ENCODE results near the gene RABGAP1L.
A peak's percentile ranks its signal among the peaks of the same experiment; 100 is the strongest.

Gene RABGAP1L

GRCh38 chr1:174344162-174344561 is 184.8 kb downstream of the RABGAP1L start:
- TF ChIP-seq, protein P1, sequence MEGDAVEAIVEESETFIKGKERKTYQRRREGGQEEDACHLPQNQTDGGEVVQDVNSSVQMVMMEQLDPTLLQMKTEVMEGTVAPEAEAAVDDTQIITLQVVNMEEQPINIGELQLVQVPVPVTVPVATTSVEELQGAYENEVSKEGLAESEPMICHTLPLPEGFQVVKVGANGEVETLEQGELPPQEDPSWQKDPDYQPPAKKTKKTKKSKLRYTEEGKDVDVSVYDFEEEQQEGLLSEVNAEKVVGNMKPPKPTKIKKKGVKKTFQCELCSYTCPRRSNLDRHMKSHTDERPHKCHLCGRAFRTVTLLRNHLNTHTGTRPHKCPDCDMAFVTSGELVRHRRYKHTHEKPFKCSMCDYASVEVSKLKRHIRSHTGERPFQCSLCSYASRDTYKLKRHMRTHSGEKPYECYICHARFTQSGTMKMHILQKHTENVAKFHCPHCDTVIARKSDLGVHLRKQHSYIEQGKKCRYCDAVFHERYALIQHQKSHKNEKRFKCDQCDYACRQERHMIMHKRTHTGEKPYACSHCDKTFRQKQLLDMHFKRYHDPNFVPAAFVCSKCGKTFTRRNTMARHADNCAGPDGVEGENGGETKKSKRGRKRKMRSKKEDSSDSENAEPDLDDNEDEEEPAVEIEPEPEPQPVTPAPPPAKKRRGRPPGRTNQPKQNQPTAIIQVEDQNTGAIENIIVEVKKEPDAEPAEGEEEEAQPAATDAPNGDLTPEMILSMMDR (IDR thresholded peaks at IDR 0.05; ENCODE audit: insufficient read depth, low read depth, low read length, missing control alignments), result no peak
- H3K4me3 ChIP-seq (ENCODE audit: low read length), result no peak overlapping the region
- DNase-seq (ENCODE audit: low read depth), result no peak

DNA sequence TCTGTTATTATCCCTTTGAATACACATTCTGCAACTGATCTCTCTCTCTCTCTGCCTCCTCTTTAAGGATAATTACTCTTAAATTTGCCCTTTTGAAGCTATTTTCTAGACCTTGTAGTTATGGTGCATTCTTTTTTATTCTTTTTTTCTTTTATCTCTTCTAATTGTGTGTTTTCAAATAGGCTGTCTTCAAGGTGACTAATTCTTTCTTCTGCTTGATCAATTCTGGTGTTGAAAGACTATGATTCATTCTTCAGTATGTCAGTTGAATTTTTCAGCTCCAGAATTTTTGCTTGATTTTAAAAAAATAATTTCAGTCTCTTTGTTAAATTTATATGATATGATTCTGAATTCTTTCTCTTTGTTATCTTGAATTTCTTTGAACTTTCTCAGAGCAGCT is 192.8 kb downstream of the RABGAP1L start:
- peak; percentile 53 for DNase-seq (ENCODE audit: low read depth)
- TF ChIP-seq, protein P1 (IDR thresholded peaks at IDR 0.05; ENCODE audit: insufficient read depth, low read depth, low read length, missing control alignments), result no peak
- no peak overlapping the region for H3K4me3 ChIP-seq (ENCODE audit: low read length)

DNA sequence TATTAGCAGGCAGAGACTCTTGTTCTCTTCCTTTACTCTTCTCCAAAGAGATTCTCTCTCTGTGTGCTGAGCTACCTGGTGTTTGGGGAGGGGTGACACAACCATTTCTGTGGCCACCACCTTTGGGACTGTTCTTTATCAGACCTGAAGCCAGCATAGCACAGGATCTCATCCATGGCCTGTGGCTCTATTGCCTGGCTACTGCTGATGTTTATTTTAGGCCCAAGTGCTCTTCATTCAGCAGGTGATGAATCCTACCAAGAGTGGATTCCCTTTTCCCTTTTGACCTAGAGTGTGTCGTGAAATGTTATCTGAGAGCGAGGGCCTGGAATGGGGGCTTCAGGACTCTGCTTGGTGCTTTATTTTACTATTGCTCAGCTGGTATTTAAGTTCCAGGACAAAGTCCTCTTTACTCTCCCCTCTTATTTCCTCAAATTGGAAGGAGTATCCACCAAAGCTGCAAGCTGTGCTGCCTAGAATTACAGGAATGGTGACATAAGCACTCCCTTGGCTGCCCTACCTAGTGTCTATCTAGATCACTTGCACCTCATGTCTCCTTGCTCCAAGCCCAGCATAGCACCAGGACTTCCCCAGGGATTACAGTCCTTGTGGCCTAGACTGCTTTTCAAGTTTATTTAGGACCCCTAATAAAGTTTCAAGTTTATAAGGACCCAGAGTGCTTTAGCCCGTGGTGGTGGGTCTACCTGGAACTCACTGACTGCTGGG is 193.7 kb downstream of the RABGAP1L start:
- TF ChIP-seq, protein P1 (IDR thresholded peaks at IDR 0.05; ENCODE audit: insufficient read depth, low read depth, low read length, missing control alignments), result no peak
- no peak for DNase-seq (ENCODE audit: low read depth)
- H3K4me3 ChIP-seq (ENCODE audit: low read length), result no peak overlapping the region

DNA sequence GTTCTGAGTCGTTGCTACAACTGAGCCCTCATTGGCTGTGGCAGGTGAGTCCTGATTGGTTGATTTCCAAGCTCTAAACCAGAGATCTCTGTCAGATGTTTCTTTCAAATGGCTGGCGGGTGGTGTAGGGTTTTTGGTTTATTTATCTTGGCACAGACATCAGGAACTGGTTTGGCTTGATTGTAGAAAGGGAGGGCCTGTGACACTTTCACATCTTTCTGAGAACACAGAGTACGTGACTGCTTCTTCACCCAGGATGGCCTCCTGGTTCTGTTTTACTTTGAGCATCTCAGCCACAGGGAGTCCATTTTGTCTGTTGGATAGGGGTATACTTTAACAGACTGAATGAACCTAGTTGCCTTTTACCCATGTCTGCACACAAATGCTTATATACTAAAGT is 199.0 kb downstream of the RABGAP1L start:
- TF ChIP-seq, protein P1 (IDR thresholded peaks at IDR 0.05; ENCODE audit: insufficient read depth, low read depth, low read length, missing control alignments), result no peak
- peak; percentile 42 for DNase-seq (ENCODE audit: low read depth)
- no peak overlapping the region for H3K4me3 ChIP-seq (ENCODE audit: low read length)

- H3K4me3 ChIP-seq (ENCODE audit: low read length), result no peak overlapping the region
- DNase-seq (ENCODE audit: low read depth), result peak; percentile 4
- TF ChIP-seq, protein P1 (IDR thresholded peaks at IDR 0.05; ENCODE audit: insufficient read depth, low read depth, low read length, missing control alignments), result no peak
These were observed 199.6 kb downstream of the RABGAP1L start for GRCh38 chr1:174358786-174359453.

DNA sequence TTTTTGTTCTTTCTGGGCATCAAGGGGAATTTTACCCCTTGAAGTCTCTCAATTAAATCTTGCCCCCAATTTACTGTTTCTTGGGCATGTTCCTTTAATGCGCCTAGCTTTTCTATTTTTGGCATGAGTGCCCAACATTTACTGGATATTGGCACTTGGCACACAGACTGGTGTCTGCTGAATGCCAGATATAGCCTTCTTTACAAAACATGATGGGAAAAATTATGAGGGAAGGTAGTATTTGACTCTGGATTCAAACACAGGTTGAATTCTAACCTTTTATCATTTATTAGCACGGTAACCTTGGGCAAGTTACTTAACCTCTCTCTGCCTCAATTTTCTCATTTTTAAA is 200.1 kb downstream of the RABGAP1L start:
- TF ChIP-seq, protein P1 (IDR thresholded peaks at IDR 0.05; ENCODE audit: insufficient read depth, low read depth, low read length, missing control alignments), result no peak
- no peak overlapping the region for H3K4me3 ChIP-seq (ENCODE audit: low read length)
- DNase-seq (ENCODE audit: low read depth), result no peak
